Measurements from ENCODE around the gene OR10G7. TPM values are rescaled to one million over a fixed set of nuclear protein-coding genes. Genes with fewer than 3 reads are reported as not detected.
"Not testable (repeated sequence)": the region's sequence is repeated elsewhere in the genome, so short reads cannot be mapped to it uniquely, and the experiment has no call there.

Gene OR10G7
- total RNA-seq, 1 donor from 2014 or later = not detected

DNA sequence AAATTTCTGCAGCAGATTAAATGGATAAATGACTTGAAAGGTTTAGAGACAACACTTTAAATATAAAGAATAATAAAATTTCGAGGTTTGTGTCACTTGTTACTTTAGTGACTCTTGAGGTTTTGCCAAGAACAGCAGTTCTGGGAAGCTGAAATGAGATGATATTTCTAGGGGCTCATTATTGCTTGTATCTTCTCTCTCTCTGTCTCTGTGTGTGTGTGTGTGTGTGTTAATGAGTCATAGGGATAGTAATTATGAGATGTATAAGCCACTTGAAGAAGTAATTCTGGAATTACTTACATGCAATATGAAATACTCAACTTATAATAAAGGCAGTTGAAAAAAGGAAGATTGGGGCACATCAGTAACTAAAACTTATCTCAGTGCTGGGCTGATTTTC is 9.6 kb upstream of the OR10G7 start:
- TF ChIP-seq CTCF (conservative IDR thresholded peaks at IDR 0.05; ENCODE audit: low read depth, low read length) = no peak
- H3K4me3 ChIP-seq (ENCODE audit: low read depth, low read length) = no peak overlapping the region
- no peak for DNase-seq (ENCODE audit: low read depth)

DNA sequence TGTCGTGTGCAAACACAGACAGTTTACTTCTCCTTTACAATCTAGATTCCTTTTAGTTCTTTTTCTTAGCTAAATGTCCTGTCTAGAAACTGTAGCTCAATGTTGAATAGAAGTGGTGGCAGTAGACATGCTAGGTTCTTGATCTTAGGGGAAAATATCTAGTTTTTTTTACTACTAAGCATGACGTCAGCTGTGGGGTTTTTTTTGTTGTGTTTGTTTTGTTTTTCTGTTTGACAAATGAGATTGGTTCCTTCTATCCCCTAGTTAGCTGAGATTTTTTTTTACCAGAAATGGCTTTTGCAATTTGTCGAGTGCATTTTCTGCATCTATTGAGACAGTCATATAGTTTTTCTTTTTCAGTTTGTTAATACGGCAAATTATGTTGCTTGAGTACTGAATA is 2.3 kb upstream of the OR10G7 start:
- no peak overlapping the region for H3K4me3 ChIP-seq (ENCODE audit: low read depth, low read length)
- no peak for DNase-seq (ENCODE audit: low read depth)
- TF ChIP-seq CTCF (conservative IDR thresholded peaks at IDR 0.05; ENCODE audit: low read depth, low read length) = no peak

GRCh38 chr11:124039557-124039956 is 1.6 kb downstream of the OR10G7 start:
- H3K4me3 ChIP-seq (ENCODE audit: low read depth, low read length) = no peak overlapping the region
- TF ChIP-seq CTCF (conservative IDR thresholded peaks at IDR 0.05; ENCODE audit: low read depth, low read length) = no peak
- DNase-seq (ENCODE audit: low read depth) = no peak

DNA sequence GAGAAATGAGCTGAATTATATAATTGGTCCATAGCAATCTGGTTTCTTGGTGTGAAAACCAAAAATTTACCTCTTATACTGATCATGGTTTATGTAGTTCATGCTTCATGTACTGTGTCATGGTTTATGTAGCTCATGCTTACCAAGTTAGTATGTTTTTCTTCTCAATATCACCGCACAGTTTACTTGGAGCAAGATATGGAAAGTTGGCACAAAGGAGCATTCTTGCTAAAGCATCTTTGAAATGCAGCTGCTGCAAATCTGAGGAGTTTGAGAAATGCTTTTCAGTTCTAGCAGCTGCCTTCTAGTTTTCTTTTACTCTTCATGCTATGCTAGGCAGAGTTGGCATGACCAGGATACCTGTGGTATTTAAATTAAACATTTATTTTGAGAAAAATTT is 4.5 kb downstream of the OR10G7 start:
- H3K4me3 ChIP-seq (ENCODE audit: low read depth, low read length) = no peak overlapping the region
- TF ChIP-seq CTCF (conservative IDR thresholded peaks at IDR 0.05; ENCODE audit: low read depth, low read length) = no peak
- DNase-seq (ENCODE audit: low read depth) = no peak

DNA sequence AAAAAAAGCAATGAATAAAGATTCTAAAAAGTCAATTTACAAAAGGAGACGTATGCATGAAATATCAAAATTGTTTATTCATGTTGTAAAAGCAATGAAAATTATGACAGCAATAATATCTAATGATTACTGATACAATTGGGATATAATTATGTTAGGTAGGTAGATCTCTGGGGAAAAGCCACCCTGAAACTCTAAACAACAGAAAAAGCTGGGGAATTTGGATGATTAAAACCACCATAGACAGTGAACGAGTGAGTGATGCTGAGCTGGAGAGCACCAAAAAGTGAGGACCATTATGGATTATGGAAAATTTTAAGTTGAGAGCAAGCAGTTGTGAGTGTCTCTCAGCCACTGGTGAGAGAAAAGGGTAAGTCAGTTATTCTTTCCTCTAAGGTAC is 14.6 kb downstream of the OR10G7 start, which contains the start of gene OR10G8:
OR10G8 (plus strand) TSS at position 301 of the 400 bp plus-strand sequence. CDS start 2,825 bp downstream, outside the sequence.
- no peak within 1 kb of the TSS for H3K4me3 ChIP-seq (ENCODE audit: low read depth, low read length)
- no peak for TF ChIP-seq CTCF (conservative IDR thresholded peaks at IDR 0.05; ENCODE audit: low read depth, low read length)
- DNase-seq (ENCODE audit: low read depth) = no peak

GRCh38 chr11:124015837-124016236 is 25.3 kb downstream of the OR10G7 start:
- H3K4me3 ChIP-seq (ENCODE audit: low read depth, low read length); DNase-seq (ENCODE audit: low read depth): not testable (repeated sequence)

- no peak within 1 kb of the TSS for H3K4me3 ChIP-seq (ENCODE audit: low read depth, low read length)
- no peak for TF ChIP-seq CTCF (conservative IDR thresholded peaks at IDR 0.05; ENCODE audit: low read depth, low read length)
- no peak for DNase-seq (ENCODE audit: low read depth)
Observed at GRCh38 chr11:124012697-124013096, 28.4 kb downstream of the OR10G7 start, which contains the start of gene OR10G4. Gene OR10G4, plus strand, starts transcription at chr11:124012997. Its CDS starts 2,578 bp downstream, at chr11:124015575.
